ENCODE results near the gene ATRNL1.
"Not testable (repeated sequence)": the region's sequence is repeated elsewhere in the genome, so short reads cannot be mapped to it uniquely, and the experiment has no call there.

Gene ATRNL1

GRCh38 chr10:115084277-115084850, 8.8 kb upstream of the ATRNL1 start:
- no peak for DNase-seq (ENCODE audit: low read depth in 3 of 3)

GRCh38 chr10:115091161-115091560, 2.0 kb upstream of the ATRNL1 start:
- DNase-seq (ENCODE audit: low read depth in 3 of 3) = no peak

- no peak for DNase-seq (ENCODE audit: low read depth in 3 of 3)
Measured at GRCh38 chr10:115092258-115092554, 959 bp upstream of the ATRNL1 start.

- DNase-seq (ENCODE audit: low read depth in 3 of 3) = peak in 2 of 3 experiments; percentile 1 to 22
Measured at GRCh38 chr10:115092555-115093285, 445 bp upstream of the ATRNL1 start.

- DNase-seq (ENCODE audit: low read depth in 3 of 3) = no peak
Measured at GRCh38 chr10:115093776-115094408, 727 bp downstream of the ATRNL1 start.

- no peak for DNase-seq (ENCODE audit: low read depth in 3 of 3)
Measured at GRCh38 chr10:115094416-115095140, 1.4 kb downstream of the ATRNL1 start.

GRCh38 chr10:115095758-115096157, 2.6 kb downstream of the ATRNL1 start:
- DNase-seq (ENCODE audit: low read depth in 3 of 3) = no peak

- no peak for DNase-seq (ENCODE audit: low read depth in 3 of 3)
Measured at GRCh38 chr10:115103700-115104099, 10.5 kb downstream of the ATRNL1 start.

GRCh38 chr10:115105411-115105810, 12.2 kb downstream of the ATRNL1 start:
- DNase-seq (ENCODE audit: low read depth in 3 of 3) = not testable (repeated sequence)

GRCh38 chr10:115107830-115108229, 14.7 kb downstream of the ATRNL1 start:
- DNase-seq (ENCODE audit: low read depth in 3 of 3) = no peak

GRCh38 chr10:115117301-115117700, 24.1 kb downstream of the ATRNL1 start:
- no peak for DNase-seq (ENCODE audit: low read depth in 3 of 3)

GRCh38 chr10:115118346-115118745, 25.2 kb downstream of the ATRNL1 start:
- no peak for DNase-seq (ENCODE audit: low read depth in 3 of 3)

- no peak for DNase-seq (ENCODE audit: low read depth in 3 of 3)
Measured at GRCh38 chr10:115125505-115125904, 32.3 kb downstream of the ATRNL1 start.

- no peak for DNase-seq (ENCODE audit: low read depth in 3 of 3)
Measured at GRCh38 chr10:115129752-115130151, 36.6 kb downstream of the ATRNL1 start.

GRCh38 chr10:115136616-115137015, 43.5 kb downstream of the ATRNL1 start:
- no peak for DNase-seq (ENCODE audit: low read depth in 3 of 3)

GRCh38 chr10:115141254-115141653, 48.1 kb downstream of the ATRNL1 start:
- no peak for DNase-seq (ENCODE audit: low read depth in 3 of 3)

- DNase-seq (ENCODE audit: low read depth in 3 of 3) = no peak
Measured at GRCh38 chr10:115157357-115157756, 64.2 kb downstream of the ATRNL1 start.

GRCh38 chr10:115163129-115163528, 70.0 kb downstream of the ATRNL1 start:
- no peak for DNase-seq (ENCODE audit: low read depth in 3 of 3)

GRCh38 chr10:115164220-115164619, 71.1 kb downstream of the ATRNL1 start:
- DNase-seq (ENCODE audit: low read depth in 3 of 3) = no peak

- DNase-seq (ENCODE audit: low read depth in 3 of 3) = no peak
Measured at GRCh38 chr10:115167751-115168150, 74.6 kb downstream of the ATRNL1 start.

GRCh38 chr10:115171392-115171960, 78.3 kb downstream of the ATRNL1 start:
- no peak for DNase-seq (ENCODE audit: low read depth in 3 of 3)

GRCh38 chr10:115173915-115174443, 80.8 kb downstream of the ATRNL1 start:
- DNase-seq (ENCODE audit: low read depth in 3 of 3) = no peak

Measured in stimulated activated CD4-positive, alpha-beta T cell treated with anti-CD3 and anti-CD28 coated beads, TNF-alpha, amount 100 ng/mL, for 4 hours (primary cell).